Subcutaneous adipose tissue (tissue), 4 donors: ENCODE data around the gene LRRC9. TPM values are rescaled to one million over a fixed set of nuclear protein-coding genes. Genes with fewer than 3 reads are reported as not detected.

Source experiments
- total RNA-seq, 4 donors: library from RNA; depleted of rRNA; stranded (reverse); fragments of >200 nt; gene quantifications; one replicate each; pipeline ENCODE4 v1.1.0, GENCODE V29; 2016
- TF ChIP-seq, protein P1 (sequence below): fragments of 450-650 bp; IDR thresholded peaks from one replicate; pipeline ENCODE4 v1.5.1; 2016; ENCODE audit warnings: low read depth, mild to moderate bottlenecking, control low read depth, antibody characterized with exemption, moderate library complexity

LRRC9 gene
- 1 to 10 TPM in 1 of 4 donors, under 1 TPM in 1, not detected in 2; 0.17 to 1.5 TPM for total RNA-seq

DNA sequence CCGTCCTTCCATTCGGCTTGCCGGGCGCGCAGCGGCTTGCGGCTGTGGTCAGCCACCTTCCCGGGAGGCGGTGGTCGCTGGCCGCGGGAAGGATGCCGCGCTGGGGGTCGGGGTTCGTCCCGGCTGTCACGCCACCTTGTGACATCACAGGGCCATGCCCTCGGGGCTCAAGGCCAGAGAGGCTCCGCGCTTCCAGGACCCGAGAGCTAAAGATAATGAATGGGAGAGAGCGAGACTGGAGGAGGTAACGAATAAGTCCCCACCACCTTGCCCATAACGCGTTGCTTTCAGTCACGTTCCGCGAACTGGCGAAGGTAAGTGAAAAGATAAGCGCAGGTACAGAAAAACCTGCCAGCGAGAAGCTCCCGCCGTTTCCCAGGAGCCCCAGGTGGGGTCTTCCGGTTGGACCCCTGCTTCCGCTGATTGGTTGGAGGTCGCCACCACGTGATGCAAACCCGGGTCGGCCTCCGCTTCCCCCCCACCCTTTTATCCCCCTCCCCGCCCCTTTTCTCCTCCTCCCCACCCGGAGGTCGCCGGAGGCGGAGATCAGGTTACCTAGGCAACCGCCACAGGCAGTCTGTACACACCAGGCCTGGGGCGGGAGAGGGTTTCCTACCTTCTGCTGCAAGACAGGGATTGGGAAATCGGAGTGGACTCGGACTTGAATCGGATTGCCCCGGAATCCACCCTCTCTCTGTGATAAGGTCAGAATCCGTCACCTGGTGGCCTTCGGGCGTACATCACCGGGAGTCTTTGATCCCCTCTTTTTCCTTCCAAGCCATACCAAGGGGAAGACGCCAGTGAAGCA is at the start of gene LRRC9:
Gene LRRC9, plus strand, starts transcription at position 575 of the 808 bp plus-strand sequence.
- TF ChIP-seq, protein P1, sequence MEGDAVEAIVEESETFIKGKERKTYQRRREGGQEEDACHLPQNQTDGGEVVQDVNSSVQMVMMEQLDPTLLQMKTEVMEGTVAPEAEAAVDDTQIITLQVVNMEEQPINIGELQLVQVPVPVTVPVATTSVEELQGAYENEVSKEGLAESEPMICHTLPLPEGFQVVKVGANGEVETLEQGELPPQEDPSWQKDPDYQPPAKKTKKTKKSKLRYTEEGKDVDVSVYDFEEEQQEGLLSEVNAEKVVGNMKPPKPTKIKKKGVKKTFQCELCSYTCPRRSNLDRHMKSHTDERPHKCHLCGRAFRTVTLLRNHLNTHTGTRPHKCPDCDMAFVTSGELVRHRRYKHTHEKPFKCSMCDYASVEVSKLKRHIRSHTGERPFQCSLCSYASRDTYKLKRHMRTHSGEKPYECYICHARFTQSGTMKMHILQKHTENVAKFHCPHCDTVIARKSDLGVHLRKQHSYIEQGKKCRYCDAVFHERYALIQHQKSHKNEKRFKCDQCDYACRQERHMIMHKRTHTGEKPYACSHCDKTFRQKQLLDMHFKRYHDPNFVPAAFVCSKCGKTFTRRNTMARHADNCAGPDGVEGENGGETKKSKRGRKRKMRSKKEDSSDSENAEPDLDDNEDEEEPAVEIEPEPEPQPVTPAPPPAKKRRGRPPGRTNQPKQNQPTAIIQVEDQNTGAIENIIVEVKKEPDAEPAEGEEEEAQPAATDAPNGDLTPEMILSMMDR = no peak

DNA sequence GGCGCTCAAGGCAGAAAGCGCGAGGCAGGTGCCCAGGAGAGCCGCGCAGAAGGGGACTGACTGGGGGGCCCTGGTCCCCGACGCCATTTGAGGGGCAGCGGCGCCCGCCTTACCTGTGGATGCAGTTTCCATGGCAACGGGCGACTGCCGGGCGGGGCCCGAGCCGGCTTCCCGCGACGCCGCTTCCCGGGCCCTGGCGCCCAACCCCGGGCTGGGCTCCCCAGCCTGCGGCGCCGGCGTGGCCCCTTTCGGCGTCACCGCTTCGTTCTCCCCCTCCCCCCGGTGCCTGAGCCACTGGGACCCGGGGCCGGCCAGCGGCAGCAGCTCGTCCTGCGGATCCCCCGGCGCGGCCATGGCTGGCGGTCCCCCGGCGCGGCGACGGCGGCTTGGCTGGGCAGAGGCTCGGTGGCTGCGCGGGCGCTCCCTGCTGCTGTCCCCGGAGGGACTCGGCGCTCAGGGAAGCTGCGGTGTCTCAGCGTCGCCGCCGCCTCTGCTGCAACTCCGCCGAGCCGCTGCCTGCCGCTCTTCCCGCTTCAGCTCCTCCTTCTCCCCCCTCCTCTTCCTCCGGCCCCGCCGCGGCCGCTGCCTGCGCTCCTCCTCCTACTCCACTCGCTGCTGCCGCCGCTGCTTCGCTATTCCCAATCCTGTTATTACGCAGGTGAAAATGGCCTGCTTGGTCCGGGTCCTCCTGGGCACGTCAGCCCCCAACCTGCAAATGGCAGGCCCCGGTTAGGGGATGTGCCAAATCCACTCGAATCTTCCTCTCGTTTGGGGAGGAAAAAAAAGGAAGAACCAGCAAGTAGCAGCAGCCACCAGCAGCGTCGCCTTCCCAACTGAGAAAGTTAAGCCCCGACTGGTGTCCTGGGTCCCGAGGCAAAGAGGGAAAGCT is 49.4 kb upstream of the LRRC9 start, which contains the start of gene RTN1:
Gene RTN1, minus strand, starts transcription at position 500 of the 889 bp plus-strand sequence. Its CDS starts 146 bp downstream, at position 354.
- TF ChIP-seq, protein P1 = no peak

DNA sequence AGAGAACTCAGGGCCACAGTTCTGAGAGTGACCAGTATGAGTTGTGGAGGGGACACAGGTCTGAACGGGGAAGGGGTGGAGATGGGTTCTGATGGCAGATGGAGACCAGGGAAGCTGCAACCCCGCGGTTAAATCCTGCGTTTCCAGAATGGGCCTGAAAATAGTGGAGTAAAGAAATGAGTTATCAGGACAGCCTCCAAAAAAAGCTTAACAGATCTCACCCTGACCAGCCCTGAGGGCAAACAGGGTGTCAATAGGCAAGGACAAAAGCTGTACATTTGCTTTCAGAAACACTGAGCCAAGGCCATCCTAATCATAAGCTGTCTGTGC is 48.8 kb upstream of the LRRC9 start:
- TF ChIP-seq, protein P1 = no peak

DNA sequence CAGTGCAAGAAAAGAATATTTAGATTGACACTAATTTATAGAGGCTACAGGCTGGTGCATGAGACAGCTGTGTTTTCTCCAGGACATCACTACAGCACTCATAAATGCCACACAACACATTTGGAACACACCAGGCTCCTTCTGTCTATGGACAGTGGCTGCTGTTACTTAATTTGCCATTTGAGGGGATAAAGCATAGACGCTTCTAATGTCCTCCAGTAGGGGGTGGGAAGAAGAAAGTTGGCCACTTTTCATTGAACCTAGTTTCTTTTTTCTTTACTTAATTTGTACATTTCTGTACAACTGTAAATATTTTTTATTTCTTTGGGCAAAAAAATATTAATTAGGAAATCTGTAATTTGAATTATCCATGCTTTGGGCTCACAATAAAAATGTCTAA is 37.0 kb upstream of the LRRC9 start:
- TF ChIP-seq, protein P1 = no peak

DNA sequence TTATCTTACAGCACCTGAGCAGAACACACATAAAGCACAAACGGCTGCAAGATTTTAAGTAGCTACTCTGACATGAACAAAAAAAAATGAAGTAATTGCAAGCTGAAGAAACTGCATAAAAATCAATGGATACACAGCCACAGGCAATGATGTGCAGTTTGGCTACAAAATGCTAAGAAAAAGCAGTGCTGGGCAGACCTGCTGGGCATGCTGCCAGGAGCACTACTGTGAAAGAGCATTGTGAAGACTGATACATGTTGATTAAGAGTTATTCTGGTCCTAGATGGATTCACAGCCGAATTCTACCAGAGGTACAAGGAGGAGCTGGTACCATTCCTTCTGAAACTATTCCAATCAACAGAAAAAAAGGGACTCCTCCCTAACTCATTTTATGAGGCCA is 29.3 kb upstream of the LRRC9 start:
- TF ChIP-seq, protein P1 = no peak

DNA sequence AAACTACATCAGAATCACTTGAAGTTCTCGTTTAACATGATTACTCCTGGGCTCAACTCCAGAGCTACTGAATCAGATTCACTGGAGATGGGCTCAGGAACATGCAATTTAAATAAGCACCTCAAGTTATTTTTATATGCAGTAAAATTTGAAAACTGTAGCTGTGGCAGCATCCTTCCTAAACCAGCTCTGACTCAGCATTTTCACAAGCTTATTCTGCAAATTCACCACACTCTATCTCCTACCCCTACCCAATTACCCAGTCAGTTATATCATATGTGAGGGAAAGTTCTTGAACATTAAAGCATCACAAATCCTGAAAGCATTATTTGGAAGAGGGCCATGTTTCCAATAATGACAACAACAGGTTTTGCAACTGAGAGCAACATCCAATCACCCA is 24.2 kb upstream of the LRRC9 start:
- TF ChIP-seq, protein P1 = no peak

DNA sequence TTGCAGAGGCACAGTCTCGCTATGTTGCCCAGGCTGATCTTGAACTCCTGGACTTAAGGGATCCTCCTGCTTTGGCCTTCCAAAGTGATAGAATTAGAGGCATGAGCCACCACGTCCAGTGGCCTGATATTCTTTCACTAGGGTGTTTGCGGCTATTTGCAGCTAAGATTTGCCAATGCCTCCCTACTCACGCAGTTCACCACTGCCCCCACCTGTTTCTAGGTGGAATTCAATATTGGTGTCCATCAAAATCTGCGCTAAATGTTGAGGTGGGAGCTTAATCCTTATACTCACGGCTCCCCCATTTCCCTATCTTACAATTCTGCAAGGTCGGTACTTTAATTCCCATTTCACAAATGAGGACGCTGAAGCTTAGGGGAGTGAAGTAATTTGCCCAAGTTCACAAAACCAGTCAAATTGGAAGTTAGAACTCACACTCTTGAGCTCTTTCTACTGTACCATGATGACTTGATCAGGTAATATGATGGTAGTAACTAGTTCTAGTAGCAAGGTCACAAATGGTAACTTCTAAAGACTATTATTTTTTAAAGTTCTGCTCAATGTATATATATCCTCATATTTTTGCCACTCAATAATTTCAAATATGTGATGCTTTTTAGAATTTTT is 22.1 kb upstream of the LRRC9 start:
- TF ChIP-seq, protein P1 = no peak
